DOHH2 (cell line): ENCODE data around the gene ARID5B.

Source experiments
- H3F3A ChIP-seq: fragments of 200-600 bp; sonication (generic), shearing (Covaris generic); 2 replicates; pipeline ENCODE4 v1.6.0; 2016; ENCODE audit warnings: antibody characterized with exemption, mild to moderate bottlenecking; ENCODE audit not compliant: control insufficient read depth, insufficient read depth
- H3K27ac ChIP-seq: fragments of 200-600 bp; sonication (generic); 2 replicates; pipeline ENCODE4 v1.5.1; 2014; ENCODE audit warnings: low read depth, mild to moderate bottlenecking, low read length, moderate library complexity
- H3K27me3 ChIP-seq: fragments of 200-600 bp; sonication (generic); 2 replicates; pipeline ENCODE4 v1.6.1; 2014; ENCODE audit warnings: mild to moderate bottlenecking, low read length, mixed read lengths; ENCODE audit not compliant: control insufficient read depth
- H3K36me3 ChIP-seq: fragments of 200-600 bp; sonication (generic); 2 replicates; pipeline ENCODE4 v1.6.1; 2014; ENCODE audit warnings: mild to moderate bottlenecking, low read length, moderate library complexity, mixed read lengths; ENCODE audit not compliant: control insufficient read depth
- H3K4me1 ChIP-seq: fragments of 200-600 bp; sonication (generic); 2 replicates; pipeline ENCODE4 v1.6.1; 2014; ENCODE audit warnings: mild to moderate bottlenecking, low read length, mixed read lengths; ENCODE audit not compliant: control insufficient read depth
- H3K4me2 ChIP-seq: fragments of 200-600 bp; sonication (generic); 2 replicates; pipeline ENCODE4 v1.6.0; 2014; ENCODE audit warnings: mild to moderate bottlenecking, low read length, moderate library complexity
- H3K4me3 ChIP-seq: fragments of 200-600 bp; sonication (generic); 2 replicates; pipeline ENCODE4 v1.5.1; 2014; ENCODE audit warnings: mild to moderate bottlenecking, low read length, mixed read lengths
- H3K79me2 ChIP-seq: fragments of 200-600 bp; sonication (generic); 2 replicates; pipeline ENCODE4 v1.6.1; 2014; ENCODE audit warnings: mild to moderate bottlenecking, low read length, mixed read lengths; ENCODE audit not compliant: control insufficient read depth
- H3K9me2 ChIP-seq: fragments of 200-600 bp; sonication (generic); replicated peaks from 2 replicates; pipeline ENCODE4 v1.6.1; 2014; ENCODE audit warnings: mild to moderate bottlenecking, low read length, mixed read lengths; ENCODE audit not compliant: control insufficient read depth
- H3K9me3 ChIP-seq: fragments of 200-600 bp; sonication (generic); 2 replicates; pipeline ENCODE4 v1.6.1; 2014; ENCODE audit warnings: antibody characterized with exemption, low read length, mixed read lengths; ENCODE audit not compliant: control insufficient read depth, insufficient read depth
- H4K20me1 ChIP-seq: fragments of 200-600 bp; sonication (generic); 2 replicates; pipeline ENCODE4 v1.6.0; 2014; ENCODE audit warnings: low read depth, mild to moderate bottlenecking, antibody characterized with exemption, low read length, moderate library complexity; ENCODE audit not compliant: control insufficient read depth, insufficient read depth
- CTCF ChIP-seq: fragments of 200-600 bp; sonication (generic); IDR thresholded peaks from one replicate; pipeline ENCODE4 v1.5.1; 2014; ENCODE audit warnings: antibody characterized with exemption, mild to moderate bottlenecking, low read depth, low read length; ENCODE audit not compliant: poor library complexity, severe bottlenecking
- EZH2phosphoT487 ChIP-seq: fragments of 200-600 bp; sonication (generic); IDR thresholded peaks from 2 replicates; pipeline ENCODE4 v1.6.1; 2017; ENCODE audit warnings: borderline replicate concordance, mild to moderate bottlenecking, antibody characterized with exemption, low read length, moderate library complexity, mixed read lengths

ARID5B gene

GRCh38 chr10:61891906-61892585, 9.5 kb upstream of the ARID5B start:
- H3K4me2 ChIP-seq, result no peak overlapping the region
- no peak overlapping the region for H3K27ac ChIP-seq
- H3K4me3 ChIP-seq, result no peak overlapping the region
- no peaks in the 10 kb centered on the region for H3K9me2 ChIP-seq
- no peaks in the 10 kb centered on the region for H3K79me2 ChIP-seq
- H3K36me3 ChIP-seq, result no peaks in the 10 kb centered on the region
- H3K4me1 ChIP-seq, result peaks cover 9% of the 10 kb centered on the region
- no peaks in the 10 kb centered on the region for H4K20me1 ChIP-seq
- TF ChIP-seq EZH2phosphoT487, result no peak
- no peak for TF ChIP-seq CTCF
- no peaks in the 10 kb centered on the region for H3K27me3 ChIP-seq
- H3F3A ChIP-seq, result no peaks in the 10 kb centered on the region
- H3K9me3 ChIP-seq, result no peaks in the 10 kb centered on the region

GRCh38 chr10:61892961-61893360, 8.5 kb upstream of the ARID5B start:
- peaks cover 18% of the 10 kb centered on the region for H3K4me1 ChIP-seq
- H3K4me3 ChIP-seq, result no peak overlapping the region
- H3K9me2 ChIP-seq, result no peaks in the 10 kb centered on the region
- no peak overlapping the region for H3K27ac ChIP-seq
- no peaks in the 10 kb centered on the region for H3K9me3 ChIP-seq
- no peaks in the 10 kb centered on the region for H3K79me2 ChIP-seq
- H3K27me3 ChIP-seq, result no peaks in the 10 kb centered on the region
- H3K36me3 ChIP-seq, result no peaks in the 10 kb centered on the region
- H4K20me1 ChIP-seq, result no peaks in the 10 kb centered on the region
- no peak overlapping the region for H3K4me2 ChIP-seq
- peaks cover 2% of the 10 kb centered on the region; the same call in 1 of the 2 replicates for H3F3A ChIP-seq
- no peak for TF ChIP-seq CTCF
- TF ChIP-seq EZH2phosphoT487, result no peak

DNA sequence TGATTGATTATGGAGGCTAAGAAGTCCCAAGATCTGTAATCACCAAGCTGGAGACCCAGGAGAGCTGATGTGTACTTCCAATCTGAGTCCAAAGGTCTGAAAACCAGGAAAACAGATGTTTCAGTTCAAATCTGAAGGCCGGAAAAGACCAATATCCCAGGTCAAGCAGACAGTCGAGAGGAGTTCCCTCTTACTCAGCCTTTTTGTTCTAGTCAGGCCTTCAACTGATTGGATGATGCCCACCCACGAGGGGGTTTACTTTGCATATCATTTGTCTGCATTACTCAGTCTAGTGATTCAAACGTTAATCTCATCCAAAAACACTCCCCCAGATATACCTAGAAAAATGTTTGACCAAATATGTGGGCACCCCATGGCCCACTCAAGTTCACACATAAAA, 7.4 kb upstream of the ARID5B start:
- peaks cover 13% of the 10 kb centered on the region for H3F3A ChIP-seq
- no peaks in the 10 kb centered on the region for H3K27me3 ChIP-seq
- no peaks in the 10 kb centered on the region for H3K9me3 ChIP-seq
- peaks cover 30% of the 10 kb centered on the region for H3K4me1 ChIP-seq
- no peaks in the 10 kb centered on the region for H3K79me2 ChIP-seq
- no peaks in the 10 kb centered on the region for H3K9me2 ChIP-seq
- H3K27ac ChIP-seq, result no peak overlapping the region
- H3K4me2 ChIP-seq, result no peak overlapping the region
- H4K20me1 ChIP-seq, result no peaks in the 10 kb centered on the region
- no peak overlapping the region for H3K4me3 ChIP-seq
- TF ChIP-seq CTCF, result no peak
- no peak for TF ChIP-seq EZH2phosphoT487
- H3K36me3 ChIP-seq, result no peaks in the 10 kb centered on the region
